ENCODE data around the gene MICALL2.
"Not testable (repeated sequence)": the region's sequence is repeated elsewhere in the genome, so short reads cannot be mapped to it uniquely, and the experiment has no call there.

MICALL2 gene

DNA sequence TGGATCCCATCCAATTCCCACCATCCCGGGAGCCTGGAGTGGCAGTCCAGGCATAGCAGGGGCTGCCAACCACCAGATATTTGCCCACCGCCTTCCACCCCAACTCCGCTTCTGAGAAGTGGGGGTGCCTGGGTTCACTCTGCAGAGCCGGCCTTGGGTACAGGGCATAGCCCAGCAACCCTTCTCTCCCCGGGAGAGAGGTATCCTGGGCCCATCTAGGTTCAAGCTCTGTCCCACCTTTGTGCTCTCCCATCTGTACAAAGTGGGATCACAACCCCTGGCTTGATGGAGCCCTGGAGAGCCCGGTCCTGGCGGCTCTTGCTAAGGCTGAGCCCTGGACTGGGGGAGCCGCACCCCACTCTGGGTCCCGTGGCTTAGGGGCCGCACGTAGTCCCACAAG lies 12.2 kb downstream of the MICALL2 start:
- no peak for DNase-seq

DNA sequence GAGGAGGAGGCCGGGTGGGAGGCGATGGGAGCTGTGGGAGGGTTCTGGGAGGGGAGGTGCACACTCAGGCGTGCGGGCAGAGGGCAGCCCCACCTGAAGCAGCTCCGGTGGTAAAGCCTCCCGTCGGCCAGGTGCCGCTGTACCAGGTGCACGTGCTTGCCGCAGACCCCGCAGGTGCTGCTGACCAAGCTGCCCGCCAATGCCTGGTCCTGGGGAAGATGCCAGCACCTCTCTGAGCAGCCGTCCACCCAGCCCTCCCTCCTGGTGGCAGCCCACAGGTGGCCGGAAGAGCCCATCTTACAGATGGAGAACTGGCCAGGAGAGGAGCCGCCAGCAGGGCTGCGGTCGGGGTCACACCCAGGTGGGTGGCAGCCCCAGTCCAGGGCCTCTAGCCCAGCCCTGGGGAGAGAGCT lies 12.6 kb downstream of the MICALL2 start:
- no peak for DNase-seq

DNA sequence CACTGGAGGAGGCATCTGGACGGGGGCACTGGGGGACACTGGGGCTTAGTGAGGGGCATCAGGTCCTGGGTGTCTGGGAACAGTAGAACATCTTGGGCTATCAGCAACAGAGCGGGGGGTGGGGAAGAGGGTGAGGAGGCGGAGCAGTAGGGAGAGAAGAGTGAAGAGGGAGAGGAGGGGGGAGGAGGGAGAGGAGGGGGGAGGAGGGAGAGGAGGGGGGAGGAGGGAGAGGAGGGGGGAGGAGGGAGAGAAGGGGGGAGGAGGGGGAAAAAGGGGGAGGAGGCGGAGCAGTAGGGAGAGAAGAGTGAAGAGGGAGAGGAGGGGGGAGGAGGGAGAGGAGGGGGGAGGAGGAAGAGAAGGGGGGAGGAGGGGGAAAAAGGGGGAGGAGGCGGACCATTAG lies 13.2 kb downstream of the MICALL2 start:
- not testable (repeated sequence) for DNase-seq

DNA sequence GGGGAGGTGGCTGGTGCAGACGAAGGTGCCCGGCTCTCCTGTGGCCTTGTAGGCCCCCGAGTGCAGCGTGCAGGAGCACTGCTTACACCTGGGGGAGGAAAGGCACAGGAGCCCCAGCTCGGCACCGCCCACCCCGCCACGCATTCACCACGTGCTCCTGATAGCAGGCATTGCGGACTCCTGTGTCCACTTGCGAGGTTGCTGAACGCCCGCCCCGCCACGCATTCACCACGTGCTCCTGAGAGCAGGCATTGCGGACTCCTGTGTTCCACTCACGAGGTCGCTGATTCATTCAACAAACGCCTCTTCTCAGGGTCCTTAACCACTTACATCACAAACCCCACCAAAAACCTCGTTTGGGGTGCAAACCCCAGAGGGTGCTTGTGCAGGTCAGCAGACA lies 13.9 kb downstream of the MICALL2 start:
- no peak for DNase-seq

GRCh38 chr7:1444925-1445322 lies 14.3 kb downstream of the MICALL2 start:
- DNase-seq = no peak

DNA sequence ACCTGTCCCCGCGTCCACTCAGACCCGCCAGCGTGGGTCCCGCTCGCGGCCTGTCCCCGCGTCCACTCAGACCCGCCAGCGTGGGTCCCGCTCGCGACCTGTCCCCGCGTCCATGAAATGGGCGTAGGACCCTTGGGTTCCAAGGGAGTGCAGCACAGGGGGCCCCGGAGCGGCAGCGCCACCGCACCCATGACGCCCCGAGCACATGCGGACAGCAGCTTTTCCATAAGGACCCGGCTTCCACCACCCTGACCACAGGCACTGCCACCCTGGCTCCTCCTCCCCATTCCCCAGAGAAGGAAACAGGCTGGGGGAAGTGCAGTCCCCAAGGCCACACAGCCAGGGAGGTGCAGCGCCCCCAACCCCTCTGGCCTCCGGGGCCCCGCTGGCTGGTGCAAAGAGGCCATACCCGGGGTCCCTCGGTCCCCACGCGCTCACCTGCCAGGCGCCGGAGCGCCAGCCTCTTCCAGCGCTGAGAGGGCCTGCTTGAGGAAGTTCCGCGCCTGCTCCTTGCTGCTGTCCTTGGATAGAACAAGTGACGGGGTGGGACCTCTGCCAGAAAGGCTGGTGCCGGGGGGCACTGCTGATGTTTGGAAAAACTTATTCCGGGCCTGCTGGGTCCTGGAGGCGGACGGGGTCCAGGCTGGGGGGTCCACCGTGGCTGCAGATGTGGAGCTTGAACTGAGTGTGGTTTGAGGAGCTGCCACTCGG lies 14.9 kb downstream of the MICALL2 start:
- DNase-seq = no peak

- not testable (repeated sequence) for DNase-seq
These were observed 15.6 kb downstream of the MICALL2 start for GRCh38 chr7:1443587-1444200.

- DNase-seq = no peak
These were observed 16.7 kb downstream of the MICALL2 start for GRCh38 chr7:1442355-1443124.

GRCh38 chr7:1441615-1442354 lies 17.5 kb downstream of the MICALL2 start:
- no peak for DNase-seq

DNA sequence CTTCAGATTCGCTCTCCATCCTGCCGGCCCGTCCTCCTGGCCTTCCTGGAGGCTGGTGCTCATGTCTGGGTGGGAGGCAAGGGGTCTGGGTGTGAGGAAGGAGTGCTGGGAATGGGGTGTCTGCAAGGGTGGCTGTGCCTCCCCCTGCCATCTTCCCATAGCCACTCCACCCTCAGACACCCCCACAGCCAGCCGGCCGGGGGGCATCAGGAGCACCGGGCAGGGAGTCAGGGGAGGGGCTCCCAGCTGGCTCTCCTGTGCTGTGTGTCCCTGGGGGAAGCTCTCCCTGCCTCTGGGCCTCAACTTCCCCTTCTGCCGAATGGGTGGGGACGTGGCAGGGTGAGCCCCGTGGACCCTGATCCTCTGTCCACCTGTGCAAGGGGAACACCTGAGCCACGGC lies 18.6 kb downstream of the MICALL2 start:
- DNase-seq = no peak

GRCh38 chr7:1439373-1440363 lies 19.6 kb downstream of the MICALL2 start:
- no peak for DNase-seq

DNA sequence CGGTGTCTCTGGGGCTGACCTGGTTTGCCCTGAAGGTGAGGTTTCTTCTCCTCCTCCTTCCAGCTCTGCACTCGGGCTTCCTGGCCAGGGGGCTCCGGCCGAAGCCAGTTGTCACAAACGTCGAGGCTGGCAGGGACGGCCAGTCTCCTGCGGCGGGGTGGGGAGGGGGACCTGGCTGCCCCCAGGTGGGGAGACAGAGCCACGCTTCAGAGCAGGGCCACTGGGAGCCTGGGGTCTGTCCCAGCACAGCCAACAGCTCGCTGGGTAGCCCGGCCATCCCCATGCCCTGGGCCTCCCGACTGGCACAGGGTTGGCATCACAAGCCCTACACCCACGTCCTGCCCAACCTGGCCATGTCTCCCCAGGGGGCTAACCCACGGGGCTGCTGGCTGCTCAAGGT lies 20.4 kb downstream of the MICALL2 start:
- no peak for DNase-seq

DNA sequence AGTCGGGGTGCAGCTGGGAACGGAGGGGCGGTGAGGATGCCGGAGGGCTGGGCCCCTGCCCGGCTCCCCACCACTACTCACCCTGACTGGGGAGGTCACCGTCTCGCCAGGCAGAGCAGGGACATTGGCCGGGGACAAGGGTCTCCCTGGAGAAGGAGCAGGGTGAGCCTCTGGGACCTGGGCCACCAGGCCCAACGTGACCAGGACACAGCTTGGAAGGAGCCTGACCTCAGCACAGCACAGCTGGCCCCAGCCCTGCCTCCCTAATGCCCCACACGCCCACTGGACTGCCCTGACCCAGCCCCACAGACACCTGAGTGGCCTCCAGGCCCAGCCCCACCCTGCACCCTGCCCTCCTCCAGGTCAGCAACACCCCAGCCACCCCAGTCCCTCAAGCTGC lies 21.1 kb downstream of the MICALL2 start:
- DNase-seq = no peak

GRCh38 chr7:1437155-1437880 lies 22.0 kb downstream of the MICALL2 start:
- no peak for DNase-seq

DNA sequence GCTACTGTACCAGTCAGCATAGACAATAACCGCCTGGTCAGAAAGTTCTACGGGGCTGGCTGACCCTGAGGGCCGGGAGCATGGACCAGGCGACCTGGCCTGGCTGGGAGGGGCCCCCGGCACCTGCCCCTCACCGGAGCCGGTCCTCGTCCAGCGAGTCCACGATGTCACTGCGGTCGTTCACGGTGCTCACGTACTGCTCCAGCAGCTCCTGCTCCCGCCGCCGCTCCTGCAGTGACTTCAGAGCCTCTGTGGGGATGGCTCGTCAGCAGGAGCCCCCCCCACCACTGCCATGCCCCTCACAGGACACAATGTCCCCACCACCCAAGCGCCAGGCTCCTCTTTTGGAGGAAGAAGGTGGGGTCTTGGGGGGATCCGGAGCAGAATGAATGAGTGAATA lies 22.7 kb downstream of the MICALL2 start:
- DNase-seq = no peak

DNA sequence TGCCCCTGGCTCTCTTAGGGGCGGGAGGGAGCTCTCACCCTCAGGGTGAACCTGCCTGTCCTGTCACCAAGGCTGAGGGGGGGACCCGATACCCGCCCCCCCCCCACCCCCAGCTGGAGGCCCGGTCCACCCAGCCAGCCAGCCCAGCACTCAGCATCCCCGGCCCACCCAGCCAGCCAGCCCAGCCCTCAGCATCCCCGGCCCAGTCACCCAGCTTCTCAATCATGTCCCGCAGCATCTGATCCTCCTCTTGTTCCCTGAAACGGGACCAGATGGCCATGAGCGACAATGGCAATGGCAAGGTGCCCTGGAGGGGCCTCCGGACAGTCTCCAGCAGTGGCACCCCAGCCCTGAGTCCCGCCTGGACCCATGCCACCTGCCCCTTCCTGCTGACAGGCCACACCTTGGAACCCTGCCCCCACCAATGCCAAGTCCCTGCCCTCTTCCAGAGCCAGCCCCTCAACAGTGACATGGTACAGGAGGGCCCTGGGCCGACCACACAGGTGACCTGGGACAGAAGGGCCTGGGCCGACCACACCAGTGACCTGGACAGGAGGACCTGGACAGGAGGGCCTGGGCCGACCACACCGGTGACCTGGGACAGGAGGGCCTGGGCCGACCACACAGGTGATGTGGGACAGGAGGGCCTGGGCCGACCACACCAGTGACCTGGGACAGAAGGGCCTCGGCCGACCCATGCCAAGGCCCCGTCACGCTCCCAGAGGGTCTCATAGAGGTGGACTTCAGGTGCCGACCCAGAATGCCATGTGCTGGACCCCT lies 24.2 kb downstream of the MICALL2 start:
- no peak for DNase-seq

DNA sequence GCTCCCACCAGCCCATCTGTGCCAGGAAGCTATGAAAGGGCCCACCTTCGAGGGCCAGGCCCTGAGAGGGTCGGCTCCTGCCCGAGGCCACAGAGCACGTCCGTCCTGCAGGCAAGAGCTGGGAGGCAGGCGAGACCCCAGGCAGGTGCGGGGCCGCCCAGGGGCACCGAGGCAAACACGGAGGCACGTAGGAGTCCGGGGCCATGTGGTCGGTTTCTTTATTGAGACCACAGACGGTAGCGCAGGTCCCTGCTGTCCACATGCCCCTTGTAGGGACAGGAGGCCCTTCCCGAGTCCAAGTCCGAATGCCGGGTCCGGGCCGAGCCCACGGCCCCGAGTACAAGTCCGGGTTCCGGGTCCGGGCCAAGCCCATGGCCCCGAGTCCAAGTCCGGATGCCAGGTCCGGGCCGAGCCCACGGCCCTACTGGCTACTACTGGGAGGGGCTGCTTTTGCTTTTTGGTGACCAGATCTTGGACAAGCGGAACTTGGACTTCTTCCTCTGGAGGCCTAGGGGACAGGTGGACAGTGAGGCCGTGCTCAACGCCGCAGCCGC lies 25.0 kb downstream of the MICALL2 start:
- no peak for DNase-seq

DNA sequence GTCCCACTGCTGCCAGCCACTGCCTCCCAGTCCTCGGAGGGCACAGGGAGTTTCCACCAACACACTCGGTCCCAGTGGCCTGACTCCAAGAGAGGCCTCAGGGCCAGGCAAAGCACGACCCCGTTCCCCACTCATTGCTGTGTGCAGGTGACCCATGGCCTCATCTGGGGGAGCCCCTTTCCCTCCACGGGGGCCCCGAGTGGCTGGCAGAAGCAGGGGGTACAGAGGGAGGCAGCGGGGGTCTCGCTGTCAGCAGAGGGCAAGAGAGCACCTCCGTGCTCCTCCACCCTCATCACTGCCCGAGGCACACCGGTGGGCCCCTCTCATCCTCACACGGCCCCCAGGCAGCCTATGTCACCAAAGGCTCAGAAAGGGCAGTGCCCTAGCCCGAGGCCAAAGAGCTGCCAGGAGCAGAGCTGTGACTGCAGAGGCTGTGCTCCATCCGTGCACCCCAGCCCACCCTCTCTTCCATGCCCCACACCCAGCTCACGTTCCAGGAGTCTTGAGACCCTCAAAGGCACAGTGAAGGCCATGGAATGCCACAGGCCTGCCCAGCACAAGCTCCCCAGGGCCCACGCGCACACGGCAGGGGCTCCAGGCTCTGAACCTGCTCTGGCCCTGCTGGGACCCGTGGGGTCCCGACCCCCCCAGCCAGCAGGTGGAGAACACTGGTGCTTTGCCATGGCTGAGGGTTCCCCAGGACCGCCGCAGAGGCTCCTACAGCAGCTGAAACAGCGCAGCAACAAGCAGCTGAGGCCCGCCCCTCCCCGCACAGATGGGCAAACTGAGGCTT lies 25.9 kb downstream of the MICALL2 start:
- DNase-seq = no peak

DNA sequence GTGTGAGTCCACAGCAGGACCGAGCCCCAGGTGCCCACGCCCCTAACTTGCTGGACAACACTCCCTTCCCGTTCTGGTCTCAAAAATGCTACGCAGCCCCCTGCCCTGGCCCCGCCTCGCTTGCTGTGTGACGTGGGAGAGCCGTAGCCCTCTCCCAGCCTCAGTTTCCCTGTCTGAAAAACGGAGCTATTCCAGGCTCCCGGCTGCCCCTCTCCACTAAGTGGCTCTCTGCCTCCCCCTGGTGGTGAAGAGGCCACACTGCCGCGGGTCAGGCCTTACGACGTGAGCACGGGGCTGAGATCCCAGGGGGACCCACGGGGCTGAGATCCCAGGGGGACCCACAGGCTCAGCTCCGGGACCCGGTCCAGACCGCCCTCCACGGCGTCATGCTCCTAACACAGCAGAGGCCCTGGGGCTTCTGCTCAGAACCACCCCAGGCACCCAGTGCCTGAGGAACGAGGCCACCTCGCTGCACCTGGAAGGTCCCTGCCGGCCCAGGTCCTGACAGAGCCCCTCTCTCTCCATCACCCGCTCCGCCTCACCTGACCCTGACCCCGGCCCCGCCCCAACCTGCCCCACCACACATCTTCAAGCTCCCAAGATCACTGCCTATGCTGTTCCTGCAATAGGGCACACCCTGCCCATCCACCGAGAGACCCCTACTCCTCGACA lies 26.7 kb downstream of the MICALL2 start:
- DNase-seq = no peak

All from HCEC 1CT (cell line).